ENCODE data around the gene SLCO2A1. TPM values are rescaled to one million over a fixed set of nuclear protein-coding genes. Genes with fewer than 3 reads are reported as not detected.

Gene SLCO2A1
- polyA plus RNA-seq, 1 donor (not counting 4 experiments of a cell fraction or from before 2014, with no cell fraction given), result 0.80 TPM

DNA sequence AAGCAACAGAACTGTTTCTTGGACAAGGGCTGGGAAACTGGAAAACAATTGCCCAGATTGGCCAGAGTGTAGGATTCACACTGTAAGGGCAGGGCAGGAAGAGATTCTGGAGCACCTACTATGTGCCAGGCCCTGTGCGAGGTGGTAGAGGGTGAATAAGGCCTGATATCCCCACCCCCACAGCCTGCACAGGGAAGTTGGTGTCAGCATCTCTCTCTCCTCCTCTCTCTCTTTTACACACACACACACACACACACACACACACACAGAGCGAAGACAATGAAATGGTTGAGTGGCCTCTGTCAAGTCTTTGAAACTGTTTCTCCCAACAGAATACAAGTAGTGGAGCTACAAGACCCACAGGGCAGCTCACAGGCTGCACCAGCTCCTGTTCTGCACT is 47.1 kb upstream of the SLCO2A1 start:
- no peak for FAIRE-seq

DNA sequence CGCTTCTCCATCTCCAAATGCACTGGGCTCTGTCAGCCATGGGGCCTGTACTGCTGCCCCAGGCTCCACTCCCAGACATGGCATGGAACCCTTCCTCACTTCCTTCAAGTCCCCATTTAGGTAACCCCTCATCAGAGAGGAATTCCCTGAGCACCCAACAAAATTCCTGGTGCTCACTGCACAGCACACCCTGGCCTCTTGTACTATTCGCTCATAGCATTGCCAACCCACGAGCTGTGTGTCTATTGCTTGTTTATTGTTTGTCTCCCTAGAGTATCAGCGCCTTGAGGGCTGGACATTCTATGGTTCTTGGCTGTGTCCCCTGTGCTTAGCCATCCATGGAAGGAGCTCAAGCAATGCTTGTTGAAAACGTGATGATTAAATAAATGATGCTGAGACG is 46.1 kb upstream of the SLCO2A1 start:
- Histone ChIP-seq H3K4me1 (ENCODE audit: control insufficient read depth, extremely low read depth, insufficient read depth, low read length) (no peaks in the 10 kb centered on the region), H3K27me3 (ENCODE audit: control insufficient read depth, extremely low read depth, insufficient read depth, low read length) (no peaks in the 10 kb centered on the region), H3K9me1 (ENCODE audit: control insufficient read depth, extremely low read depth, insufficient read depth, low read length) (no peaks in the 10 kb centered on the region), H3K36me3 (ENCODE audit: control insufficient read depth in 2 of 2, extremely low read depth in 1 of 2, insufficient read depth in 2 of 2, low read length in 2 of 2) (no peaks in the 10 kb centered on the region), H3K4me2 (ENCODE audit: control insufficient read depth, extremely low read depth, insufficient read depth, low read depth, low read length) (no peak overlapping the region), H3K27ac (ENCODE audit: control insufficient read depth, insufficient read depth, low read length) (no peak overlapping the region), H3K79me2 (ENCODE audit: control insufficient read depth, insufficient read depth, low read length) (no peaks in the 10 kb centered on the region), H3K4me3 (ENCODE audit: control insufficient read depth in 2 of 3, extremely low read depth in 1 of 3, insufficient read depth in 2 of 3, low read depth in 1 of 3, low read length in 3 of 3) (no peak overlapping the region), H3K9me3 (ENCODE audit: control insufficient read depth, low read depth, low read length) (no peaks in the 10 kb centered on the region), H4K20me1 (ENCODE audit: control insufficient read depth, extremely low read depth, insufficient read depth, low read length) (no peaks in the 10 kb centered on the region), H2AFZ (ENCODE audit: control insufficient read depth, low read length) (no peak overlapping the region), H3K9ac (ENCODE audit: control insufficient read depth, extremely low read depth, insufficient read depth, low read length) (no peak overlapping the region)
- DNase-seq (ENCODE audit: low read depth, low spot score) (no peak), FAIRE-seq (no peak)
- dilution Hi-C loops (cut with MboI; ENCODE audit: extremely low pct_ligation_motif_present, low sequenced_read_pairs), result no loop called here
- TF ChIP-seq EZH2 (IDR thresholded peaks at IDR 0.05; ENCODE audit: low read length), result no peak
- TF ChIP-seq, protein P1, sequence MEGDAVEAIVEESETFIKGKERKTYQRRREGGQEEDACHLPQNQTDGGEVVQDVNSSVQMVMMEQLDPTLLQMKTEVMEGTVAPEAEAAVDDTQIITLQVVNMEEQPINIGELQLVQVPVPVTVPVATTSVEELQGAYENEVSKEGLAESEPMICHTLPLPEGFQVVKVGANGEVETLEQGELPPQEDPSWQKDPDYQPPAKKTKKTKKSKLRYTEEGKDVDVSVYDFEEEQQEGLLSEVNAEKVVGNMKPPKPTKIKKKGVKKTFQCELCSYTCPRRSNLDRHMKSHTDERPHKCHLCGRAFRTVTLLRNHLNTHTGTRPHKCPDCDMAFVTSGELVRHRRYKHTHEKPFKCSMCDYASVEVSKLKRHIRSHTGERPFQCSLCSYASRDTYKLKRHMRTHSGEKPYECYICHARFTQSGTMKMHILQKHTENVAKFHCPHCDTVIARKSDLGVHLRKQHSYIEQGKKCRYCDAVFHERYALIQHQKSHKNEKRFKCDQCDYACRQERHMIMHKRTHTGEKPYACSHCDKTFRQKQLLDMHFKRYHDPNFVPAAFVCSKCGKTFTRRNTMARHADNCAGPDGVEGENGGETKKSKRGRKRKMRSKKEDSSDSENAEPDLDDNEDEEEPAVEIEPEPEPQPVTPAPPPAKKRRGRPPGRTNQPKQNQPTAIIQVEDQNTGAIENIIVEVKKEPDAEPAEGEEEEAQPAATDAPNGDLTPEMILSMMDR (optimal IDR thresholded peaks at IDR 0.05 in 1 of 3, IDR thresholded peaks at IDR 0.05 in 1 of 3, conservative IDR thresholded peaks at IDR 0.05 in 1 of 3; ENCODE audit: extremely low read depth in 1 of 3, insufficient read depth in 2 of 3, low read length in 3 of 3), result no peak

More for the DNA sequence above, 47.1 kb upstream of the SLCO2A1 start:
- Histone ChIP-seq H3K36me3 (ENCODE audit: control insufficient read depth in 2 of 2, extremely low read depth in 1 of 2, insufficient read depth in 2 of 2, low read length in 2 of 2) (no peaks in the 10 kb centered on the region), H3K9me1 (ENCODE audit: control insufficient read depth, extremely low read depth, insufficient read depth, low read length) (no peaks in the 10 kb centered on the region), H3K4me3 (ENCODE audit: control insufficient read depth in 2 of 3, extremely low read depth in 1 of 3, insufficient read depth in 2 of 3, low read depth in 1 of 3, low read length in 3 of 3) (no peak overlapping the region), H3K9ac (ENCODE audit: control insufficient read depth, extremely low read depth, insufficient read depth, low read length) (no peak overlapping the region), H2AFZ (ENCODE audit: control insufficient read depth, low read length) (no peak overlapping the region), H3K27me3 (ENCODE audit: control insufficient read depth, extremely low read depth, insufficient read depth, low read length) (no peaks in the 10 kb centered on the region), H3K27ac (ENCODE audit: control insufficient read depth, insufficient read depth, low read length) (no peak overlapping the region), H3K4me2 (ENCODE audit: control insufficient read depth, extremely low read depth, insufficient read depth, low read depth, low read length) (no peak overlapping the region), H3K79me2 (ENCODE audit: control insufficient read depth, insufficient read depth, low read length) (no peaks in the 10 kb centered on the region), H3K4me1 (ENCODE audit: control insufficient read depth, extremely low read depth, insufficient read depth, low read length) (no peaks in the 10 kb centered on the region), H3K9me3 (ENCODE audit: control insufficient read depth, low read depth, low read length) (no peaks in the 10 kb centered on the region), H4K20me1 (ENCODE audit: control insufficient read depth, extremely low read depth, insufficient read depth, low read length) (no peaks in the 10 kb centered on the region)
- DNase-seq (ENCODE audit: low read depth, low spot score), result no peak
- dilution Hi-C loops (cut with MboI; ENCODE audit: extremely low pct_ligation_motif_present, low sequenced_read_pairs), result no loop called here
- no peak for TF ChIP-seq EZH2 (IDR thresholded peaks at IDR 0.05; ENCODE audit: low read length)
- TF ChIP-seq, protein P1 (optimal IDR thresholded peaks at IDR 0.05 in 1 of 3, IDR thresholded peaks at IDR 0.05 in 1 of 3, conservative IDR thresholded peaks at IDR 0.05 in 1 of 3; ENCODE audit: extremely low read depth in 1 of 3, insufficient read depth in 2 of 3, low read length in 3 of 3), result no peak

Measured in keratinocyte (primary cell).